GM18505 (cell line): ENCODE results near the gene SLC7A6OS.

Experiments used
- ATAC-seq: cut with Tn5 transposase; IDR thresholded peaks from one replicate; pipeline ENCODE4 v1.9.1; 2021; ENCODE audit not compliant: unreplicated experiment
- POLR2A ChIP-seq: IDR thresholded peaks from 4 replicates; pipeline ENCODE4 v1.6.1; 2011; ENCODE audit warnings: borderline replicate concordance; ENCODE audit not compliant: insufficient read depth, insufficient read length; ENCODE audit errors: extremely low read depth

SLC7A6OS gene

GRCh38 chr16:68350813-68351350 is 40.1 kb upstream of the SLC7A6OS start:
- ATAC-seq = no peak
- no peak for TF ChIP-seq POLR2A

- TF ChIP-seq POLR2A = no peak
- no peak for ATAC-seq
Observed at GRCh38 chr16:68349838-68350410, 39.2 kb upstream of the SLC7A6OS start.

- TF ChIP-seq POLR2A = no peak
- no peak for ATAC-seq
Observed at GRCh38 chr16:68348639-68349445, 38.1 kb upstream of the SLC7A6OS start.

- TF ChIP-seq POLR2A = no peak
Observed at GRCh38 chr16:68347605-68348004, 36.9 kb upstream of the SLC7A6OS start.

GRCh38 chr16:68346892-68347480 is 36.2 kb upstream of the SLC7A6OS start:
- ATAC-seq = no peak
- TF ChIP-seq POLR2A = no peak

More at GRCh38 chr16:68347605-68348004, 36.9 kb upstream of the SLC7A6OS start:
- ATAC-seq = no peak

GRCh38 chr16:68345958-68346635 is 35.4 kb upstream of the SLC7A6OS start:
- ATAC-seq = no peak
- no peak for TF ChIP-seq POLR2A

- no peak for ATAC-seq
- no peak for TF ChIP-seq POLR2A
Observed at GRCh38 chr16:68345351-68345810, 34.6 kb upstream of the SLC7A6OS start.

- no peak for TF ChIP-seq POLR2A
Observed at GRCh38 chr16:68344252-68344651, 33.5 kb upstream of the SLC7A6OS start.

GRCh38 chr16:68343137-68343536 is 32.4 kb upstream of the SLC7A6OS start:
- TF ChIP-seq POLR2A = no peak
- ATAC-seq = no peak

More at GRCh38 chr16:68344252-68344651, 33.5 kb upstream of the SLC7A6OS start:
- ATAC-seq = no peak

GRCh38 chr16:68342620-68343019 is 31.9 kb upstream of the SLC7A6OS start:
- ATAC-seq = no peak
- TF ChIP-seq POLR2A = no peak

GRCh38 chr16:68339214-68339613 is 28.5 kb upstream of the SLC7A6OS start:
- ATAC-seq = no peak
- no peak for TF ChIP-seq POLR2A

GRCh38 chr16:68338326-68339119 is 27.8 kb upstream of the SLC7A6OS start:
- TF ChIP-seq POLR2A = no peak
- ATAC-seq = no peak
